Transverse colon (tissue), 4 donors: ENCODE results near the gene KCTD1. TPM values are rescaled to one million over a fixed set of nuclear protein-coding genes. Genes with fewer than 3 reads are reported as not detected.

Experiments
- DNase-seq: peaks from one replicate; pipeline ENCODE4 v3.0.0-alpha.2; 2019
- H3K27ac ChIP-seq, 4 donors: fragments of 200-600 bp; sonication (generic); 2 replicates each; pipeline ENCODE4 v1.5.1; 2016 to 2018; ENCODE audit warnings: inconsistent platforms in 4 of 4
- H3K27me3 ChIP-seq: fragments of 200-600 bp; sonication (generic); 2 replicates; pipeline ENCODE4 v1.5.1; 2017; ENCODE audit warnings: inconsistent platforms
- H3K36me3 ChIP-seq, 4 donors: fragments of 200-600 bp; sonication (generic); 2 replicates each; pipeline ENCODE4 v1.5.1; 2017 to 2019; ENCODE audit warnings: inconsistent platforms in 4 of 4
- H3K4me1 ChIP-seq, 4 donors: fragments of 200-600 bp; sonication (generic); 2 replicates each; pipeline ENCODE4 v1.5.1; 2017 to 2020; ENCODE audit warnings: inconsistent platforms in 4 of 4
- H3K4me3 ChIP-seq, 4 donors: fragments of 200-600 bp; sonication (generic); 1 replicate in 1 of 4; 2 replicates in 3 of 4; pipeline versions ENCODE4 v1.5.1 to v1.6.1; 2017 to 2019; ENCODE audit warnings: inconsistent platforms in 4 of 4
- H3K9me3 ChIP-seq, 2 donors: fragments of 200-600 bp; sonication (generic); 2 replicates each; pipeline ENCODE4 v1.5.1; 2017 to 2019; ENCODE audit warnings: inconsistent platforms in 2 of 2
- CTCF ChIP-seq, 5 experiments: fragments of 200-600 bp in 3 of 5; fragments of 450-650 bp in 2 of 5; sonication (generic) in 3 of 5; IDR thresholded peaks; 1 replicate in 2 of 5; 2 replicates in 3 of 5; pipeline ENCODE4 v1.5.1; 2016 to 2017; ENCODE audit warnings: antibody characterized with exemption in 5 of 5, inconsistent platforms in 3 of 5, mild to moderate bottlenecking in 2 of 5, moderate library complexity in 1 of 5
- EP300 ChIP-seq: sonication (generic); formaldehyde crosslinking; IDR thresholded peaks from one replicate; pipeline ENCODE4 v1.6.1; 2017; ENCODE audit warnings: antibody characterized with exemption, low read depth
- POLR2A ChIP-seq: fragments of 450-650 bp; IDR thresholded peaks from one replicate; pipeline ENCODE4 v1.6.1; 2016; ENCODE audit warnings: antibody characterized with exemption, mild to moderate bottlenecking, moderate library complexity
- POLR2AphosphoS5 ChIP-seq, 3 donors: sonication (generic); formaldehyde crosslinking; IDR thresholded peaks; one replicate each; pipeline ENCODE4 v1.6.1; 2016; ENCODE audit warnings: antibody characterized with exemption in 3 of 3
- WGBS, 2 donors: methylation state at CpG; one replicate each; pipeline ENCODE4 v1.1.5; 2018; ENCODE audit warnings: low coverage in 1 of 2; 5-methylcytosine and 5-hydroxymethylcytosine counted together
- in situ Hi-C, 4 donors: fragments of 200-750 bp; cut with MboI; loops; one replicate each; pipeline versions ENCODE4 v1.15.0 to v1.15.1; 2017; ENCODE audit warnings: low sequenced_read_pairs in 3 of 4, low pct_ligation_motif_present in 1 of 4, low pct_unique_long_range_greater_than_20kb in 1 of 4
- intact Hi-C: fragments of 100-400 bp; cut with DNase I; formaldehyde crosslinking; loops from one replicate; pipeline ENCODE4 v1.15.1; 2023; ENCODE audit warnings: low total_unique reads
- total RNA-seq, 4 donors: library from RNA; depleted of rRNA; stranded (reverse); fragments of >200 nt; gene quantifications; one replicate each; pipeline ENCODE4 v1.1.0, GENCODE V29; 2016

The KCTD1 gene
- total RNA-seq, 4 donors from 2014 or later, result 9.0 to 42.3 (median 13.5) TPM

- intact Hi-C loops, result no loop called here
- Histone ChIP-seq H3K9me3 (no peaks in the 10 kb centered on the region), H3K27me3 (no peaks in the 10 kb centered on the region), H3K4me1 (no peaks in the 10 kb centered on the region), H3K36me3 (no peaks in the 10 kb centered on the region), H3K4me3 (no peak overlapping the region), H3K27ac (no peak overlapping the region)
- in situ Hi-C loops, result no loop called here
- 47 to 100% methylated on average over 1 to 2 of the region's 4 CpGs for WGBS, 2 donors
- TF ChIP-seq EP300 (no peak), POLR2A (no peak), CTCF (IDR thresholded peaks at IDR 0.05) (no peak), POLR2AphosphoS5 (IDR thresholded peaks at IDR 0.05) (no peak)
- no peak for DNase-seq
Measured at GRCh38 chr18:26424428-26425147, 123.8 kb downstream of the KCTD1 start.

- DNase-seq, result no peak
- 80 to 89% methylated on average over 4 to 6 of the region's 6 CpGs for WGBS, 2 donors
- no peak for TF ChIP-seq POLR2AphosphoS5 (IDR thresholded peaks at IDR 0.05)
- no peak for TF ChIP-seq CTCF (IDR thresholded peaks at IDR 0.05)
- no peak for TF ChIP-seq POLR2A
- no peak for TF ChIP-seq EP300
- intact Hi-C loops, result no loop called here
- Histone ChIP-seq H3K36me3 (no peaks in the 10 kb centered on the region), H3K27me3 (no peaks in the 10 kb centered on the region), H3K4me1 (no peaks in the 10 kb centered on the region), H3K27ac (no peak overlapping the region), H3K4me3 (no peak overlapping the region), H3K9me3 (no peaks in the 10 kb centered on the region)
- in situ Hi-C loops, result no loop called here
Measured at GRCh38 chr18:26422472-26423162, 125.7 kb downstream of the KCTD1 start.

DNA sequence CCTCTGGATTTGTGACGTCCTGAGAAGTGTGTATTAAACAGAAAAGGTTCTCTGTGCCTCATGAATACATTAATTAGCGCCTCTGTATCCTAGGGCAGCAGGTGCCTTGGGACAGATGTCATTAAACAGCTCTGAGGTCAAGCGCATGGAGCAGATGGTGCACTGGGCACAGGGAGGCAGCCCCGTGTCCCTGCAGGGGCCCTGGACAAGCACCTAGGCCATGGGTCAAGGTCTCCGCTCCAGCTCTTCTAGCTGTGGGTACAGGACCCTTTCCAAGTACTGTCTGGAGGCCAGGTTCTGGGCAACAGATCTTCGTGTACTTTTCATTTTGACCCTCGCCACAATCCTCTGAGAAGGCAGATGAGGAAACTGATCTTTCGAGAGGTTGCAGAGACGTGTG lies 126.4 kb downstream of the KCTD1 start:
- H3K9me3 ChIP-seq, result no peaks in the 10 kb centered on the region
- no peaks in the 10 kb centered on the region for H3K4me1 ChIP-seq
- H3K27me3 ChIP-seq, result no peaks in the 10 kb centered on the region
- H3K36me3 ChIP-seq, result no peaks in the 10 kb centered on the region
- intact Hi-C loops (no loop called here), in situ Hi-C loops (no loop called here)
- 77 to 87% methylated on average over 6 to 9 of the region's 9 CpGs for WGBS, 2 donors
- no peak overlapping the region for H3K27ac ChIP-seq
- no peak for TF ChIP-seq POLR2A
- TF ChIP-seq EP300, result no peak
- no peak for TF ChIP-seq CTCF (IDR thresholded peaks at IDR 0.05)
- no peak for TF ChIP-seq POLR2AphosphoS5 (IDR thresholded peaks at IDR 0.05)
- DNase-seq, result no peak
- no peak overlapping the region for H3K4me3 ChIP-seq

DNA sequence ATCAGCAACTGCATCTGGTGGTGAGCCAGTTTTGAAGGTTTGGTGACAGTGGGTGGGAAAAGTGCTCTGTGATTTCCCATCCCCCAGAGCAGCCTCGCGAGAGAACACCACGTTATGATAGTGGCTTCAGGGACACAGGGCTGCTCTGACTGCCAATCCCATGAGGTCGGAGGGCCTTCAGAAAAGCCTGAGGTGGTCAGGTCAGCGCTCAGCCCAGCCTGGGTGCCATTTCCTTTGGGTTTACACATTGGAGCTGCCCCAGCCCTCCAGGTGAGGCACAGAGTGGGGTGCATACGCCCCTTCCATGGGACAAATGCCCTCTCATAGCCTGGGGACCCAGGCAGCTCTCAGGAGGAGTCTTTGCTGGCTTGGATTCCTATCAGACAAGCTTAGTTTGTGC lies 126.8 kb downstream of the KCTD1 start:
- in situ Hi-C loops, result no loop called here
- Histone ChIP-seq H3K4me3 (no peak overlapping the region), H3K27ac (no peak overlapping the region), H3K4me1 (no peaks in the 10 kb centered on the region), H3K36me3 (no peaks in the 10 kb centered on the region), H3K27me3 (no peaks in the 10 kb centered on the region), H3K9me3 (no peaks in the 10 kb centered on the region)
- WGBS, 2 donors, result 87 to 93% methylated on average over 3 to 5 of the region's 6 CpGs
- TF ChIP-seq CTCF (IDR thresholded peaks at IDR 0.05) (no peak), POLR2A (no peak), EP300 (no peak), POLR2AphosphoS5 (IDR thresholded peaks at IDR 0.05) (no peak)
- intact Hi-C loops, result no loop called here
- DNase-seq, result no peak
